Neutrophil (primary cell): ENCODE measurements around the gene RTN1.

Source experiments
- H3K27ac ChIP-seq: fragments of 200-600 bp; sonication (generic); 2 replicates; pipeline ENCODE4 v1.5.1; 2016; ENCODE audit warnings: mild to moderate bottlenecking, moderate library complexity
- H3K27me3 ChIP-seq: fragments of 200-600 bp; sonication (generic); 2 replicates; pipeline ENCODE4 v1.6.0; 2016; ENCODE audit warnings: mild to moderate bottlenecking
- H3K36me3 ChIP-seq: fragments of 200-600 bp; sonication (generic); 2 replicates; pipeline ENCODE4 v1.5.1; 2017
- H3K4me1 ChIP-seq, 2 experiments: fragments of 200-600 bp in 1 of 2; sonication (generic) in 1 of 2; 1 replicate in 1 of 2; 2 replicates in 1 of 2; pipeline versions ENCODE4 v1.5.1 to v1.6.1; 2013 to 2016; ENCODE audit warnings: low read depth in 1 of 2, low read length in 1 of 2, mild to moderate bottlenecking in 1 of 2, moderate library complexity in 1 of 2; ENCODE audit not compliant: control insufficient read depth in 1 of 2, insufficient read depth in 1 of 2
- H3K4me3 ChIP-seq, 2 experiments: fragments of 200-600 bp in 1 of 2; sonication (generic) in 1 of 2; 1 replicate in 1 of 2; 2 replicates in 1 of 2; pipeline ENCODE4 v1.5.1; 2013 to 2016; ENCODE audit warnings: low read depth in 1 of 2, low read length in 1 of 2, mild to moderate bottlenecking in 1 of 2, moderate library complexity in 1 of 2
- H3K9me3 ChIP-seq: fragments of 200-600 bp; sonication (generic); 2 replicates; pipeline ENCODE4 v1.5.1; 2016
- CTCF ChIP-seq: fragments of 200-600 bp; sonication (generic); IDR thresholded peaks from 2 replicates; pipeline ENCODE4 v1.5.1; 2016; ENCODE audit warnings: antibody characterized with exemption

Gene RTN1

GRCh38 chr14:59753512-59753911, 117.1 kb downstream of the RTN1 start:
- Histone ChIP-seq H3K36me3 (no peaks in the 10 kb centered on the region), H3K9me3 (no peaks in the 10 kb centered on the region), H3K4me1 (peaks cover 0 to 4% of the 10 kb centered on the region in 2 experiments), H3K4me3 (no peak overlapping the region), H3K27me3 (no peaks in the 10 kb centered on the region), H3K27ac (no peak overlapping the region)
- TF ChIP-seq CTCF, result no peak

GRCh38 chr14:59751578-59751977, 119.0 kb downstream of the RTN1 start:
- TF ChIP-seq CTCF, result no peak
- Histone ChIP-seq H3K4me3 (no peak overlapping the region), H3K36me3 (no peaks in the 10 kb centered on the region)

GRCh38 chr14:59739794-59740193, 130.8 kb downstream of the RTN1 start:
- H3K27ac ChIP-seq, result peak overlapping the region; percentile 56
- no peaks in the 10 kb centered on the region for H3K36me3 ChIP-seq
- TF ChIP-seq CTCF, result no peak
- H3K27me3 ChIP-seq, result no peaks in the 10 kb centered on the region
- H3K4me1 ChIP-seq, result peaks cover 22 to 23% of the 10 kb centered on the region in 2 experiments
- no peak overlapping the region for H3K4me3 ChIP-seq
- no peaks in the 10 kb centered on the region for H3K9me3 ChIP-seq

More at GRCh38 chr14:59751578-59751977, 119.0 kb downstream of the RTN1 start:
- H3K9me3 ChIP-seq, result no peaks in the 10 kb centered on the region
- no peak overlapping the region for H3K27ac ChIP-seq
- H3K4me1 ChIP-seq, result peaks cover 0 to 4% of the 10 kb centered on the region in 2 experiments
- H3K27me3 ChIP-seq, result no peaks in the 10 kb centered on the region

GRCh38 chr14:59728304-59728703, 142.3 kb downstream of the RTN1 start:
- Histone ChIP-seq H3K36me3 (no peaks in the 10 kb centered on the region), H3K9me3 (no peaks in the 10 kb centered on the region), H3K4me3 (no peak overlapping the region), H3K27ac (no peak overlapping the region), H3K4me1 (no peaks in the 10 kb centered on the region), H3K27me3 (no peaks in the 10 kb centered on the region)
- no peak for TF ChIP-seq CTCF

- no peak for TF ChIP-seq CTCF
- Histone ChIP-seq H3K36me3 (no peaks in the 10 kb centered on the region), H3K4me3 (no peak overlapping the region), H3K4me1 (no peaks in the 10 kb centered on the region), H3K9me3 (no peaks in the 10 kb centered on the region), H3K27ac (no peak overlapping the region), H3K27me3 (no peaks in the 10 kb centered on the region)
Measured at GRCh38 chr14:59727073-59727661, 143.4 kb downstream of the RTN1 start.

GRCh38 chr14:59711080-59711479, 159.5 kb downstream of the RTN1 start:
- no peaks in the 10 kb centered on the region for H3K27me3 ChIP-seq
- H3K36me3 ChIP-seq, result no peaks in the 10 kb centered on the region
- TF ChIP-seq CTCF, result no peak
- peaks cover 11 to 16% of the 10 kb centered on the region in 2 experiments for H3K4me1 ChIP-seq
- H3K4me3 ChIP-seq, result no peak overlapping the region
- no peak overlapping the region for H3K27ac ChIP-seq
- no peaks in the 10 kb centered on the region for H3K9me3 ChIP-seq
